Measurements from ENCODE around the gene PDE11A.
"Not testable (repeated sequence)": the region's sequence is repeated elsewhere in the genome, so short reads cannot be mapped to it uniquely, and the experiment has no call there.

The PDE11A gene

GRCh38 chr2:177810906-177811305, 261.7 kb downstream of the PDE11A start:
- no peak for DNase-seq

GRCh38 chr2:177808984-177809809, 263.4 kb downstream of the PDE11A start:
- DNase-seq: no peak

- DNase-seq: no peak
Measured at GRCh38 chr2:177806025-177806424, 266.6 kb downstream of the PDE11A start.

GRCh38 chr2:177799531-177799930, 273.0 kb downstream of the PDE11A start:
- DNase-seq: no peak

GRCh38 chr2:177797808-177798207, 274.8 kb downstream of the PDE11A start:
- no peak for DNase-seq

GRCh38 chr2:177796654-177797415, 275.7 kb downstream of the PDE11A start:
- no peak for DNase-seq

GRCh38 chr2:177796011-177796410, 276.6 kb downstream of the PDE11A start:
- DNase-seq: no peak

- not testable (repeated sequence) for DNase-seq
Measured at GRCh38 chr2:177785143-177785542, 287.4 kb downstream of the PDE11A start.

GRCh38 chr2:177784745-177785067, 287.9 kb downstream of the PDE11A start:
- DNase-seq: no peak

- peak; percentile 8 for DNase-seq
Measured at GRCh38 chr2:177783835-177784744, 288.5 kb downstream of the PDE11A start.

GRCh38 chr2:177783091-177783490, 289.5 kb downstream of the PDE11A start:
- DNase-seq: no peak

GRCh38 chr2:177782613-177783012, 290.0 kb downstream of the PDE11A start:
- no peak for DNase-seq

GRCh38 chr2:177778472-177778871, 294.1 kb downstream of the PDE11A start:
- no peak for DNase-seq

GRCh38 chr2:177772529-177772928, 300.0 kb downstream of the PDE11A start:
- peak; percentile 33 for DNase-seq

- no peak for DNase-seq
Measured at GRCh38 chr2:177771191-177771590, 301.4 kb downstream of the PDE11A start.

- DNase-seq: no peak
Measured at GRCh38 chr2:177767768-177768167, 304.8 kb downstream of the PDE11A start.

GRCh38 chr2:177765698-177766097, 306.9 kb downstream of the PDE11A start:
- DNase-seq: no peak

- peak; percentile 41 for DNase-seq
Measured at GRCh38 chr2:177763531-177764265, 308.9 kb downstream of the PDE11A start.

GRCh38 chr2:177759443-177759842, 313.1 kb downstream of the PDE11A start:
- no peak for DNase-seq

GRCh38 chr2:177758591-177759371, 313.8 kb downstream of the PDE11A start:
- DNase-seq: no peak

- DNase-seq: no peak
Measured at GRCh38 chr2:177756336-177756735, 316.2 kb downstream of the PDE11A start.

GRCh38 chr2:177754492-177754873, 318.1 kb downstream of the PDE11A start:
- DNase-seq: no peak

All from KG1 (cell line).